GM23338 (cell line): Measurements from ENCODE around the gene LHFPL4. TPM values are rescaled to one million over a fixed set of nuclear protein-coding genes. Genes with fewer than 3 reads are reported as not detected.

ENCODE experiments used
- ATAC-seq: fragments of 200-7000 bp; cut with Tn5 transposase; 3 replicates; pipeline ENCODE4 v1.9.1; 2020
- DNase-seq: peaks from one replicate; pipeline ENCODE4 v3.0.0-alpha.2; 2015; ENCODE audit warnings: low spot score
- H2AFZ ChIP-seq: fragments of 200-600 bp; sonication (generic); 2 replicates; pipeline ENCODE4 v1.8.0; 2016; ENCODE audit warnings: antibody characterized with exemption, mild to moderate bottlenecking, moderate library complexity
- H3F3A ChIP-seq: fragments of 200-600 bp; sonication (generic); replicated peaks from 2 replicates; pipeline ENCODE4 v1.8.0; 2017; ENCODE audit warnings: antibody characterized with exemption, mixed run types, low read depth
- H3K27ac ChIP-seq: fragments of 200-600 bp; sonication (generic); 2 replicates; pipeline ENCODE4 v1.6.1; 2016; ENCODE audit warnings: low read depth
- H3K27me3 ChIP-seq: fragments of 200-600 bp; sonication (generic); 2 replicates; pipeline ENCODE4 v1.8.0; 2016; ENCODE audit warnings: mild to moderate bottlenecking, mixed run types, moderate library complexity; ENCODE audit not compliant: insufficient read depth
- H3K36me3 ChIP-seq: fragments of 200-600 bp; sonication (generic); 2 replicates; pipeline ENCODE4 v1.8.0; 2016; ENCODE audit warnings: mild to moderate bottlenecking; ENCODE audit not compliant: insufficient read depth
- H3K4me1 ChIP-seq: fragments of 200-600 bp; sonication (generic); 2 replicates; pipeline ENCODE4 v1.8.0; 2016; ENCODE audit warnings: mild to moderate bottlenecking, moderate library complexity; ENCODE audit not compliant: insufficient read depth
- H3K4me2 ChIP-seq: fragments of 200-600 bp; sonication (generic); 2 replicates; pipeline ENCODE4 v1.7.1; 2017; ENCODE audit warnings: mixed run types
- H3K4me3 ChIP-seq: fragments of 200-600 bp; sonication (generic); 2 replicates; pipeline ENCODE4 v1.6.1; 2016; ENCODE audit warnings: mixed run types
- H3K79me2 ChIP-seq: fragments of 200-600 bp; sonication (generic); replicated peaks from 2 replicates; pipeline ENCODE4 v1.8.0; 2017; ENCODE audit warnings: mild to moderate bottlenecking; ENCODE audit not compliant: insufficient read depth
- H3K9me2 ChIP-seq: fragments of 200-600 bp; sonication (generic); 2 replicates; pipeline ENCODE4 v1.8.0; 2017; ENCODE audit not compliant: insufficient read depth
- H4K20me1 ChIP-seq: fragments of 200-600 bp; sonication (generic); replicated peaks from 2 replicates; pipeline ENCODE4 v1.8.0; 2017; ENCODE audit warnings: mild to moderate bottlenecking; ENCODE audit not compliant: insufficient read depth
- H3K27ac Mint-ChIP-seq: 2 replicates; pipeline ENCODE4 v1.8.0; 2020; ENCODE audit warnings: inconsistent platforms, mild to moderate bottlenecking, moderate library complexity, mixed read lengths
- H3K27me3 Mint-ChIP-seq: 3 replicates; pipeline ENCODE4 v1.8.0; 2022; ENCODE audit warnings: low read depth, mild to moderate bottlenecking, moderate library complexity, mixed read lengths, inconsistent platforms; ENCODE audit not compliant: insufficient read depth, poor library complexity
- H3K36me3 Mint-ChIP-seq: 3 replicates; pipeline ENCODE4 v1.8.0; 2021; ENCODE audit warnings: low read depth, mild to moderate bottlenecking, inconsistent platforms, moderate library complexity, mixed read lengths
- H3K4me1 Mint-ChIP-seq: 3 replicates; pipeline ENCODE4 v1.8.0; 2020; ENCODE audit warnings: mild to moderate bottlenecking, inconsistent platforms, mixed read lengths
- H3K4me3 Mint-ChIP-seq: 3 replicates; pipeline ENCODE4 v1.8.0; 2021; ENCODE audit warnings: moderate library complexity, mild to moderate bottlenecking, inconsistent platforms, mixed read lengths
- H3K9me3 Mint-ChIP-seq: 3 replicates; pipeline ENCODE4 v1.8.0; 2020; ENCODE audit warnings: moderate library complexity, mild to moderate bottlenecking, inconsistent platforms, mixed read lengths
- EZH2 ChIP-seq: fragments of 200-600 bp; sonication (generic); IDR thresholded peaks from one replicate; pipeline ENCODE4 v1.8.0; 2017; ENCODE audit warnings: antibody characterized with exemption, mild to moderate bottlenecking, low read depth; ENCODE audit not compliant: unreplicated experiment
- EZH2phosphoT487 ChIP-seq: fragments of 200-600 bp; sonication (generic); IDR thresholded peaks from one replicate; pipeline ENCODE4 v1.8.1; 2018; ENCODE audit warnings: antibody characterized with exemption; ENCODE audit not compliant: unreplicated experiment
- JUNB ChIP-seq: IDR thresholded peaks from one replicate; pipeline ENCODE4 v1.6.1; 2016; ENCODE audit warnings: antibody characterized with exemption; ENCODE audit not compliant: unreplicated experiment
- NANOG ChIP-seq: IDR thresholded peaks from 2 replicates; pipeline ENCODE4 v1.6.1; 2016; ENCODE audit warnings: antibody characterized with exemption, borderline replicate concordance
- POLR2AphosphoS5 ChIP-seq: IDR thresholded peaks from 2 replicates; pipeline ENCODE4 v1.6.1; 2016; ENCODE audit warnings: antibody characterized with exemption, low read depth
- REST ChIP-seq: IDR thresholded peaks from one replicate; pipeline ENCODE4 v1.6.1; 2018; ENCODE audit warnings: antibody characterized with exemption; ENCODE audit not compliant: unreplicated experiment
- STAT1 ChIP-seq: IDR thresholded peaks from one replicate; pipeline ENCODE4 v1.6.1; 2016; ENCODE audit warnings: antibody characterized with exemption; ENCODE audit not compliant: unreplicated experiment
- ZNF331 ChIP-seq: fragments of 250-450 bp; sonication (Bioruptor Pico); IDR thresholded peaks from 2 replicates; pipeline ENCODE4 v1.5.0; 2020; ENCODE audit warnings: low read depth, mild to moderate bottlenecking, moderate library complexity
- polyA plus RNA-seq: library from polyadenylated mRNA; unstranded; fragments of >200 nt; fragmentation: Nextera tagmentation; extraction: Ambion mirVana; gene quantifications from 2 replicates; pipeline ENCODE4 v1.2.1, GENCODE V29; 2016
- total RNA-seq: library from RNA; depleted of rRNA; stranded (reverse); fragments of >200 nt; shearing (Covaris generic); gene quantifications from 2 replicates; pipeline ENCODE4 v1.2.3, GENCODE V29; 2014
- TF ChIP-seq, protein P1 (sequence below): fragments of 250-450 bp; sonication (Bioruptor Pico); IDR thresholded peaks from 2 replicates; pipeline ENCODE4 v1.5.0; 2020; ENCODE audit warnings: mild to moderate bottlenecking, moderate library complexity
- TF ChIP-seq, protein P2 (sequence below), 2 experiments: fragments of 200-600 bp in 1 of 2; sonication (generic) in 1 of 2; conservative IDR thresholded peaks; 2 replicates each; pipeline versions ENCODE4 v1.5.1 to v1.6.1; 2016 to 2017; ENCODE audit warnings: antibody characterized with exemption in 2 of 2, low read depth in 2 of 2, mild to moderate bottlenecking in 2 of 2, moderate library complexity in 1 of 2

LHFPL4 gene
- total and polyA plus RNA-seq, 2 experiments from 2014 or later, result 2.3 to 11.5 TPM

GRCh38 chr3:9467451-9467850 lies 86.2 kb downstream of the LHFPL4 start:
- H3K4me3 ChIP-seq, result no peak overlapping the region
- no peak overlapping the region for H3K4me2 ChIP-seq
- H2AFZ ChIP-seq, result no peak overlapping the region
- DNase-seq, result no peak
- no peak overlapping the region for H3K27ac ChIP-seq
- no peaks in the 10 kb centered on the region for H3K27me3 ChIP-seq
- H3K9me3 Mint-ChIP-seq, result no peaks in the 10 kb centered on the region
- no peak for ATAC-seq
- H3K36me3 Mint-ChIP-seq, result peaks cover 85% of the 10 kb centered on the region
- H3K4me1 Mint-ChIP-seq, result no peaks in the 10 kb centered on the region
- H3K4me3 Mint-ChIP-seq, result no peak overlapping the region
- H3K36me3 ChIP-seq, result peaks cover 88% of the 10 kb centered on the region
- H3K4me1 ChIP-seq, result no peaks in the 10 kb centered on the region
- H4K20me1 ChIP-seq, result peaks cover 22% of the 10 kb centered on the region
- H3F3A ChIP-seq, result no peaks in the 10 kb centered on the region; the same call in 1 of the 2 replicates
- H3K79me2 ChIP-seq, result peaks cover 11% of the 10 kb centered on the region; the same call in 1 of the 2 replicates
- H3K27me3 Mint-ChIP-seq, result peaks cover 2% of the 10 kb centered on the region
- H3K9me2 ChIP-seq, result no peaks in the 10 kb centered on the region
- peak overlapping the region; percentile 67 for H3K27ac Mint-ChIP-seq
- TF ChIP-seq, protein P1, sequence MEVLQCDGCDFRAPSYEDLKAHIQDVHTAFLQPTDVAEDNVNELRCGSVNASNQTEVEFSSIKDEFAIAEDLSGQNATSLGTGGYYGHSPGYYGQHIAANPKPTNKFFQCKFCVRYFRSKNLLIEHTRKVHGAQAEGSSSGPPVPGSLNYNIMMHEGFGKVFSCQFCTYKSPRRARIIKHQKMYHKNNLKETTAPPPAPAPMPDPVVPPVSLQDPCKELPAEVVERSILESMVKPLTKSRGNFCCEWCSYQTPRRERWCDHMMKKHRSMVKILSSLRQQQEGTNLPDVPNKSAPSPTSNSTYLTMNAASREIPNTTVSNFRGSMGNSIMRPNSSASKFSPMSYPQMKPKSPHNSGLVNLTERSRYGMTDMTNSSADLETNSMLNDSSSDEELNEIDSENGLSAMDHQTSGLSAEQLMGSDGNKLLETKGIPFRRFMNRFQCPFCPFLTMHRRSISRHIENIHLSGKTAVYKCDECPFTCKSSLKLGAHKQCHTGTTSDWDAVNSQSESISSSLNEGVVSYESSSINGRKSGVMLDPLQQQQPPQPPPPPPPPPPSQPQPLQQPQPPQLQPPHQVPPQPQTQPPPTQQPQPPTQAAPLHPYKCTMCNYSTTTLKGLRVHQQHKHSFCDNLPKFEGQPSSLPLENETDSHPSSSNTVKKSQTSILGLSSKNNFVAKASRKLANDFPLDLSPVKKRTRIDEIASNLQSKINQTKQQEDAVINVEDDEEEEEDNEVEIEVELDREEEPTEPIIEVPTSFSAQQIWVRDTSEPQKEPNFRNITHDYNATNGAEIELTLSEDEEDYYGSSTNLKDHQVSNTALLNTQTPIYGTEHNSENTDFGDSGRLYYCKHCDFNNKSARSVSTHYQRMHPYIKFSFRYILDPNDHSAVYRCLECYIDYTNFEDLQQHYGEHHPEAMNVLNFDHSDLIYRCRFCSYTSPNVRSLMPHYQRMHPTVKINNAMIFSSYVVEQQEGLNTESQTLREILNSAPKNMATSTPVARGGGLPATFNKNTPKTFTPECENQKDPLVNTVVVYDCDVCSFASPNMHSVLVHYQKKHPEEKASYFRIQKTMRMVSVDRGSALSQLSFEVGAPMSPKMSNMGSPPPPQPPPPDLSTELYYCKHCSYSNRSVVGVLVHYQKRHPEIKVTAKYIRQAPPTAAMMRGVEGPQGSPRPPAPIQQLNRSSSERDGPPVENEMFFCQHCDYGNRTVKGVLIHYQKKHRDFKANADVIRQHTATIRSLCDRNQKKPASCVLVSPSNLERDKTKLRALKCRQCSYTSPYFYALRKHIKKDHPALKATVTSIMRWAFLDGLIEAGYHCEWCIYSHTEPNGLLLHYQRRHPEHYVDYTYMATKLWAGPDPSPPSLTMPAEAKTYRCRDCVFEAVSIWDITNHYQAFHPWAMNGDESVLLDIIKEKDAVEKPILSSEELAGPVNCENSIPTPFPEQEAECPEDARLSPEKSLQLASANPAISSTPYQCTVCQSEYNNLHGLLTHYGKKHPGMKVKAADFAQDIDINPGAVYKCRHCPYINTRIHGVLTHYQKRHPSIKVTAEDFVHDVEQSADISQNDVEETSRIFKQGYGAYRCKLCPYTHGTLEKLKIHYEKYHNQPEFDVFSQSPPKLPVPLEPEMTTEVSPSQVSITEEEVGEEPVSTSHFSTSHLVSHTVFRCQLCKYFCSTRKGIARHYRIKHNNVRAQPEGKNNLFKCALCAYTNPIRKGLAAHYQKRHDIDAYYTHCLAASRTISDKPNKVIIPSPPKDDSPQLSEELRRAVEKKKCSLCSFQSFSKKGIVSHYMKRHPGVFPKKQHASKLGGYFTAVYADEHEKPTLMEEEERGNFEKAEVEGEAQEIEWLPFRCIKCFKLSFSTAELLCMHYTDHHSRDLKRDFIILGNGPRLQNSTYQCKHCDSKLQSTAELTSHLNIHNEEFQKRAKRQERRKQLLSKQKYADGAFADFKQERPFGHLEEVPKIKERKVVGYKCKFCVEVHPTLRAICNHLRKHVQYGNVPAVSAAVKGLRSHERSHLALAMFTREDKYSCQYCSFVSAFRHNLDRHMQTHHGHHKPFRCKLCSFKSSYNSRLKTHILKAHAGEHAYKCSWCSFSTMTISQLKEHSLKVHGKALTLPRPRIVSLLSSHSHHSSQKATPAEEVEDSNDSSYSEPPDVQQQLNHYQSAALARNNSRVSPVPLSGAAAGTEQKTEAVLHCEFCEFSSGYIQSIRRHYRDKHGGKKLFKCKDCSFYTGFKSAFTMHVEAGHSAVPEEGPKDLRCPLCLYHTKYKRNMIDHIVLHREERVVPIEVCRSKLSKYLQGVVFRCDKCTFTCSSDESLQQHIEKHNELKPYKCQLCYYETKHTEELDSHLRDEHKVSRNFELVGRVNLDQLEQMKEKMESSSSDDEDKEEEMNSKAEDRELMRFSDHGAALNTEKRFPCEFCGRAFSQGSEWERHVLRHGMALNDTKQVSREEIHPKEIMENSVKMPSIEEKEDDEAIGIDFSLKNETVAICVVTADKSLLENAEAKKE (CRISPR knock-in tag), result no peak
- TF ChIP-seq ZNF331 (CRISPR knock-in tag) (no peak), JUNB (no peak), EZH2phosphoT487 (no peak), STAT1 (no peak), POLR2AphosphoS5 (no peak), EZH2 (no peak), REST (no peak), NANOG (no peak)
- TF ChIP-seq, protein P2, sequence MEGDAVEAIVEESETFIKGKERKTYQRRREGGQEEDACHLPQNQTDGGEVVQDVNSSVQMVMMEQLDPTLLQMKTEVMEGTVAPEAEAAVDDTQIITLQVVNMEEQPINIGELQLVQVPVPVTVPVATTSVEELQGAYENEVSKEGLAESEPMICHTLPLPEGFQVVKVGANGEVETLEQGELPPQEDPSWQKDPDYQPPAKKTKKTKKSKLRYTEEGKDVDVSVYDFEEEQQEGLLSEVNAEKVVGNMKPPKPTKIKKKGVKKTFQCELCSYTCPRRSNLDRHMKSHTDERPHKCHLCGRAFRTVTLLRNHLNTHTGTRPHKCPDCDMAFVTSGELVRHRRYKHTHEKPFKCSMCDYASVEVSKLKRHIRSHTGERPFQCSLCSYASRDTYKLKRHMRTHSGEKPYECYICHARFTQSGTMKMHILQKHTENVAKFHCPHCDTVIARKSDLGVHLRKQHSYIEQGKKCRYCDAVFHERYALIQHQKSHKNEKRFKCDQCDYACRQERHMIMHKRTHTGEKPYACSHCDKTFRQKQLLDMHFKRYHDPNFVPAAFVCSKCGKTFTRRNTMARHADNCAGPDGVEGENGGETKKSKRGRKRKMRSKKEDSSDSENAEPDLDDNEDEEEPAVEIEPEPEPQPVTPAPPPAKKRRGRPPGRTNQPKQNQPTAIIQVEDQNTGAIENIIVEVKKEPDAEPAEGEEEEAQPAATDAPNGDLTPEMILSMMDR (conservative IDR thresholded peaks at IDR 0.05; ENCODE audit: low read depth in 2 of 2), result no peak
